Stimulated activated naive CD4-positive, alpha-beta T cell treated with Interleukin-2 at 50 U/mL for 16 hours (primary cell): ENCODE results near the gene F7.

ENCODE experiments used
- DNase-seq: peaks from one replicate; lab custom pipeline; 2025; lab: John Stamatoyannopoulos, UW

Gene F7

DNA sequence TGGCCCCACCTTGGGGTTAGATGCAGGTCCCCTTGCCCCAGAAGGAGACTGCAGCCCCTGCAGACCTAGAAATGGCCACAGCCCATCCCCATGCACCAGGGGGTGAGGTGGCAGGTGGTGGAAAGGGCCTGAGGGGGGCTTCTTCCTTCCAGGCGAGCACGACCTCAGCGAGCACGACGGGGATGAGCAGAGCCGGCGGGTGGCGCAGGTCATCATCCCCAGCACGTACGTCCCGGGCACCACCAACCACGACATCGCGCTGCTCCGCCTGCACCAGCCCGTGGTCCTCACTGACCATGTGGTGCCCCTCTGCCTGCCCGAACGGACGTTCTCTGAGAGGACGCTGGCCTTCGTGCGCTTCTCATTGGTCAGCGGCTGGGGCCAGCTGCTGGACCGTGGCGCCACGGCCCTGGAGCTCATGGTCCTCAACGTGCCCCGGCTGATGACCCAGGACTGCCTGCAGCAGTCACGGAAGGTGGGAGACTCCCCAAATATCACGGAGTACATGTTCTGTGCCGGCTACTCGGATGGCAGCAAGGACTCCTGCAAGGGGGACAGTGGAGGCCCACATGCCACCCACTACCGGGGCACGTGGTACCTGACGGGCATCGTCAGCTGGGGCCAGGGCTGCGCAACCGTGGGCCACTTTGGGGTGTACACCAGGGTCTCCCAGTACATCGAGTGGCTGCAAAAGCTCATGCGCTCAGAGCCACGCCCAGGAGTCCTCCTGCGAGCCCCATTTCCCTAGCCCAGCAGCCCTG lies 12.8 kb downstream of the F7 start:
- DNase-seq = no peak

DNA sequence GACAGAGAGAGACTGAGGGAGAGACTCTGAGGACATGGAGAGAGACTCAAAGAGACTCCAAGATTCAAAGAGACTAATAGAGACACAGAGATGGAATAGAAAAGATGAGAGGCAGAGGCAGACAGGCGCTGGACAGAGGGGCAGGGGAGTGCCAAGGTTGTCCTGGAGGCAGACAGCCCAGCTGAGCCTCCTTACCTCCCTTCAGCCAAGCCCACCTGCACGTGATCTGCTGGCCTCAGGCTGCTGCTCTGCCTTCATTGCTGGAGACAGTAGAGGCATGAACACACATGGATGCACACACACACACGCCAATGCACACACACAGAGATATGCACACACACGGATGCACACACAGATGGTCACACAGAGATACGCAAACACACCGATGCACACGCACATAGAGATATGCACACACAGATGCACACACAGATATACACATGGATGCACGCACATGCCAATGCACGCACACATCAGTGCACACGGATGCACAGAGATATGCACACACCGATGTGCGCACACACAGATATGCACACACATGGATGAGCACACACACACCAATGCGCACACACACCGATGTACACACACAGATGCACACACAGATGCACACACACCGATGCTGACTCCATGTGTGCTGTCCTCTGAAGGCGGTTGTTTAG lies 13.7 kb downstream of the F7 start:
- DNase-seq = no peak

DNA sequence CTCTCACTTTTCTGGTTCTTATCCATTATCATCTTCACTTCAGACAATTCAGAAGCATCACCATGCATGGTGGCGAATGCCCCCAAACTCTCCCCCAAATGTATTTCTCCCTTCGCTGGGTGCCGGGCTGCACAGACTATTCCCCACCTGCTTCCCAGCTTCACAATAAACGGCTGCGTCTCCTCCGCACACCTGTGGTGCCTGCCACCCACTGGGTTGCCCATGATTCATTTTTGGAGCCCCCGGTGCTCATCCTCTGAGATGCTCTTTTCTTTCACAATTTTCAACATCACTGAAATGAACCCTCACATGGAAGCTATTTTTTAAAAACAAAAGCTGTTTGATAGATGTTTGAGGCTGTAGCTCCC lies 14.2 kb downstream of the F7 start:
- no peak for DNase-seq

DNA sequence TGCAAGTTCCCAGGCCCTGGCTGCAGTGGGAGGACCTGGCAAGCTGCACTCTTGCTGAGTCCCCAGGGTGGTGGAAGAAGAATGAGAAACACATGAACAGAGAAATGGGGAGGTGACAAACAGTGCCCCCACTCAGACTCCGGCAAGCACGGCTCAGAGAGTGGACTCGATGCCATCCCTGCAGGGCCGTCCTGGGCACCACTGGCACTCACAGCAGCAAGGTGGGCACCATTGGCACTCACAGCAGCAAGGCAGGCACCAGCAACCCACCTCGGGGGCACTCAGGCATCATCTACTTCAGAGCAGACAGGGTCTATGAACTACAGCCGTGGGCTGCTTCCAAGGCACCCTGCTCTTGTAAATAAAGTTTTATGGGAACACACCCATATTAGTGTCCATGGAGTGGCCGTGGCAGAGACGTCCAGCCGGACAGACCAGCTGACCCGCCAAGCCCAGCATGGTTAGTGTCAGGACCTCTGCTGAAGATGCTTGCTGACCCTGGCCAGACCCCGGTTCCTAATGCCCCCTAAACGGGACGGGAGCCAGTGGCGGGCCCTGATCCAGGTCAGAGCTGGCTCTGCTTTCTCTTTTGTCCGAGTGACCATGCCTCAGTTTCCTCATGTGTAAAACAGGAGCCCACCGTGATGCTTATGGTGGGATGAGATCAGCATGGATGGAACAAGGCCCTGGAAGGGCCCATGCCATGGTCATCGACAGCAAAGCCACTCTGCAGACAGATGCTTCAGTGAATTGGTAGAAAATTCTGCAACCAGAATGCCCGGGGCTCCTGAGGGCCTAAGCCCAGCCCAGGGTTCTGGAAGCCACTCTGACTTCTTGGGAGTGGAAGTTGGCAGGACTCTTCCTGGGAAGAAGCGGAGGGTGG lies 14.9 kb downstream of the F7 start:
- no peak for DNase-seq

DNA sequence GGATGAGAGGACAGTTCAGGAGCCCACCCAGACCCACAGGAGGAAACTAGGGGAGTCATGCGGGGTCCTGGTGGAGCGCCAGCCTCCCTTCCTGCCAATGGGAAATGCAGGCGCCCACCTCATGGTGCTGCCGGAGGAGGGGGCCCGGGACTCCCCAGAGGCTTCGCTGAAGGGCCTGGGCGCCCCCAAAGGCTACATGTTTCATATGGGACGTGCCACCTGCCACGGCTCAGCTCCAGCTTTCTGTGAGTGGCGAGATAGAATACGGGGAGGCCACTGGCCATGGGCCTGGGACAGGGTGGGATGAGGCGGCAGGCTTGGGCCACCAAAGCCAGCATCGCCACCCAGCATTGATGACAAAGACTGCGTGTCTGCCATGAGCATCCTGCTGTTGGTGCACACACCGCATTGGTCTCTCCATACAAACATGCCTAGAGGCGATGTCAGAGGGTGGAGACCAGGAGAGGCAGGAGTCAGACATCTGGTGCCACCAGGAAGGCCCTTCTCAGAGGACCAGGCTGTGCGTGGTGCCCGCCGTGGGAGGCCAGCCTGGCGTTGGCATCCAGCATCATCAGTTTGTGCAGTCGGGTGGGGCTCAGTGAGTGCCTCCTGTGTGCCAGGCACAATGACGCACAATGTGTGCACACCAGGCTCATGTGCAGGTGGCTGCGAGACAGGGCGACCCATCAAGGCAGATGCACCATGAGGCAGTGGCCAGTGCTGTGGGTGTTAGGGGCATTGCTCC lies 15.8 kb downstream of the F7 start:
- no peak for DNase-seq

DNA sequence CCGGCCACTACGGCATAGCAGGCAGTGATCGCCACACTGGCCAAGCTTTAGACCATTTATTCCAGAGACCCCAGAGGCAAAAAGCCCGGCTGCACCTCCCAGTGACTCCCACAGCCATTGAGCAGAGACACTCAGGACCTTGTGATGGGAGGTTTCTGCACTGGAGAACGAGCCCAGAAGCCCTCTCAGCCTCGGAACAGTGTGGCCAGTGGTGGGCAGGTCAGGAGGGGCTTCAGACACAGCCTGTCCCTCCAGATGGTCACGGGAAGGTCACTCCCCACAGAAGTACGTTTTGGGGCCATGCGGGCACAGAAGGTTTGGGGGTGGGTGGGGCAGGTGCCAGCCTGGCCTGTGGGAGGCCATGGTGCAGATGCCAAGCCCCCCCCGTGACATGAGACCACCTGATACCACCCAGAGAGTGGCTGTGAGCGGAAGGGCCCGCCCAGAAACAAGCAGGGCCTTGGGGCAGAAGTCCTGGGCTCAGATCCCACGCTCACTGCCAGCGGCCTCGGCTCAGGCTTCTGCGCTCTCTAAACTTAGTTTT lies 16.4 kb downstream of the F7 start:
- DNase-seq = no peak

DNA sequence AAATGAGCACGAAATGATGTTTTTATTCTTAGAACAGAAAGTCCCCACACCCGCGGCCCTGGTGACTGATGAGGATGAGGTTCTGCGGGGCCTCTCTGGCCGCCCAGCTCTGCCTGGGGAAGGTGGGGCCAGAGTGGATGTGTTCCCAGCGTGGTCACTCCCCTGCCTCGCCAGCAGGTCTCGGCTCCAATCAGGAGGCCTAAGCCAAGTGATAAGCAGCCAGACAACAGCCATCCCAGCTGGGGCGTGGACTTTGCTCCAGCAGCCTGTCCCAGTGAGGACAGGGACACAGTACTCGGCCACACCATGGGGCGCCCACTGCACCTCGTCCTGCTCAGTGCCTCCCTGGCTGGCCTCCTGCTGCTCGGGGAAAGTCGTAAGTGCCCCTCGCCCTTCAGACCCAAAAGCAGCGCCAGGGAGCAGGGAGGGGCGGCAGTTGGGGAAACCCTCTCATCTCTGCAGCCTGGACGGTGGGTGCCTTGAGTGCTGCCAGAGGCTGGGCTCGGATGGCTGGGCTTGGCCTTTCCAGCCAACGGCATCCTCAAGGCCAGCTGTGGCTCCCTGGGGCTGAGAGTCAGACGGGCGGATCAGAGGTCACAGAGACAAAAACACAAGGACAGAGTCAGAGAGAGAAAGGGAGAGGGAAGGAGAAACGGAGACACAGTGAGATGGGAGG lies 17.1 kb downstream of the F7 start, which contains the start of gene F10:
TSS of gene F10 (plus strand) at position 250 of the 676 bp plus-strand sequence. CDS start at position 307, 57 bp downstream.
- no peak for DNase-seq

DNA sequence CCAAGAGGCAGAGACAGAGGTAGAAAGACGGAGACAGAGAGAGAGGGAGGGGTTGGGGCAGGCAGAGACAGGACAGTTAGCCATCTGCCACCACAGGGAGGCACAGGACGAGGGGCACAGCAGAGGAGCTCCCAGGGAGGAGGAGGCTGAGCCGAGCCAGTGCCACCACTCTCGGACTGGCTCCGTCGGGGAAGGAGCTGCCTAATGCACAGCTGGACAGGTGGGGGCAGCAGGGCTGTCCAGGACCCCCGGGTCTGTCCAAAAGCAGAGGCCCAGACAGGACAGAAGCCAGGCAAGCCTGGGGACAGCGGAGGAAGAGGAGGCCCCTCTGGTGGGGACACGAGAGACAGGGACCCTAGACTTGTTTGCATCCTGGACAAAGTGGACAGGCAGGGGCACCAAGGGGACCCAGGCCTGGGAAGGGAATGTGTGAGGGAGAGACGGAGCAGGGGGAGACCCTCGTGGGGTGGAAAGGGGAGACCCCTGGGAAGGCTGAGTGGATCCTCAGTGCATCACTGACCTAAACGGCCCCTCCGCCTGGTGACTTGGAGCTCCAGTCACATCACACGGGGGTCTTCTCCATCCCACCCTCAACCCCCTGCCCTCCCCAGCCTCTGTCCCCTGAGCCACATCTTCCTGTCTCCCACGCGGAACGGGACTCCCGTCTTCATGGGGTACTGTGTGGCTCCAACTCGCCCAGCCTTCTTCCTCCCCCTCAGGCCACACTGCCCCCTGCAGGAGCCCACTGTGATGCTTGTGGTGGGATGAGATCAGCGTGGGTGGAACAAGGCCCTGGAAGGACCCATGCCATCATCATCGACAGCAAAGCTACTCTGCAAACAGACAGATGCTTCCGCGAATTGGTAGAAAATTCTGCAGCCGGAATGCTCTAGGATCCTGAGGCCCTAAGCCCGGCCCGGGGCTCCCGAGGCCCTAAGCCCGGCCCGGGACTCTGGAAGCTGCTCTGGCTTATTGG lies 17.9 kb downstream of the F7 start:
- DNase-seq = no peak

DNA sequence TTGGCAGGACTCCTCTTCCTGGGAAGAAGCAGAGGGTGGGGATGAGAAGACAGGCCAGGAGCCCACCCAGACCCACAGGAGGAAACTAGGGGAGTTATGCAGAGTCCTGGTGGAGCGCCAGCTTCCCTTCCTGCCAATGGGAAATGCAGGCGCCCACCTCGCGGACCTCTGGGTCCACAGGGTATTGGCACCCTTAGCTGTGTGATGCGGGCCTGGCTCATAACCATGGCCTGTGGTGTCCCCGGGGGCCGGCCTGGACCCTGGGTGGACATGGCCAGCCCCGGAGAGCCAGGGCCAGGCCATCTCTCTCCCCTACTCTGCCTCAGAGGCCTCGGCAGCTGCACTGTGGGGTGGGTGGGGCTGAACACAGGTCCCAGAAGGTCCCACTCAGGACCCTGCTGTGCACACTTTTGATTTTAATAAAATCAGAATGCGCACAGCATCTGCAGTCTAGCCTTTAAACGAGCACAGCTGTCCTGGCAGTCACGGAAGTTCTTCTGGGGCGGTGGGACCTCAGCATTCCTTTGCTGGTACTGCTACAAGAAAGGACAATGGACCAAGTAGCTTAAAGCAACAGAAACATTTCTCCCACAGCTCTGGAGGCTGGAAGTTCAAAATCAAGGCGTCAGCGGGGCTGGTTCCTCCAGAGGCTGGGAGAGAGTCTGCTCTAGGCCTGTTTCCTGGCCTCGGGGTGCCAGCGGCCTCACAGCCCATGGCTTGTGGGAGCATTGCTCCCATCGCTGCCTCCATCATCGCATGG lies 18.8 kb downstream of the F7 start:
- no peak for DNase-seq

DNA sequence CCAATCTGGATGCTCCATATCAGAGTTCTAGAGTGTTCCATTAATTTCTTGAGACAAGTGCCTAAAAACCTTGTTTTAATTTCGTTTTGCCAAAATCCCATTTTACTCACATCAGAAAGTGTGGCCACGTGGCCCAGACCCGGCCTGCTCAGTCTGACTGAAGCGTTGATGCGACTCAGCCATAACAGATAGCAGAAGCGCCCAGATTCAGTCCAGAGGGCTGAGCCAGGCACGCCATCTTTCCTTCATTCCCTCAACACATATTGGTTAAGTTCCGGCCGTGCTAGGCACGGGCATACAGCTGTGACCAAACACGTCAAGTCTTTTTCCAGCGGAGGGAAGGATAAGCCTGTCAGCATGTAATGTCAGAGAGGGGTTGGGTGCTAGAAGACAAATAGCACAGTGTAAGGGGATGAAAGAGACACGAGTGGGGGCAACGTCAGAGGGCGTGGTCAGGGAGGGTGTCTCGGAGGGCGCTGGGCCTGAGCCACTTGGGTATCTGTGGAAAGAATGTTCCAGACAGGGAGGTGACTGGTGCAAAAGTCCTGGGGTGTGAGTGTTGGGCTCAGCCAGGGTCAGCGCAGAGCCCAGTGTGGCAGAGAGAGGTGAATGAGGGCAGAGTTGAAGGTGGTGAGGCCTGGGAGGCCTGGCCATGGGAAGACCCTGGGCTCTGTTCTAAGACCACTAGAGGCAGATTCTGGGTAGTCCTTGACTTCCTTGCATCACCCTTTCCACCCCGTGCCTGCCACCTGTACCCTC lies 20.1 kb downstream of the F7 start:
- no peak for DNase-seq

DNA sequence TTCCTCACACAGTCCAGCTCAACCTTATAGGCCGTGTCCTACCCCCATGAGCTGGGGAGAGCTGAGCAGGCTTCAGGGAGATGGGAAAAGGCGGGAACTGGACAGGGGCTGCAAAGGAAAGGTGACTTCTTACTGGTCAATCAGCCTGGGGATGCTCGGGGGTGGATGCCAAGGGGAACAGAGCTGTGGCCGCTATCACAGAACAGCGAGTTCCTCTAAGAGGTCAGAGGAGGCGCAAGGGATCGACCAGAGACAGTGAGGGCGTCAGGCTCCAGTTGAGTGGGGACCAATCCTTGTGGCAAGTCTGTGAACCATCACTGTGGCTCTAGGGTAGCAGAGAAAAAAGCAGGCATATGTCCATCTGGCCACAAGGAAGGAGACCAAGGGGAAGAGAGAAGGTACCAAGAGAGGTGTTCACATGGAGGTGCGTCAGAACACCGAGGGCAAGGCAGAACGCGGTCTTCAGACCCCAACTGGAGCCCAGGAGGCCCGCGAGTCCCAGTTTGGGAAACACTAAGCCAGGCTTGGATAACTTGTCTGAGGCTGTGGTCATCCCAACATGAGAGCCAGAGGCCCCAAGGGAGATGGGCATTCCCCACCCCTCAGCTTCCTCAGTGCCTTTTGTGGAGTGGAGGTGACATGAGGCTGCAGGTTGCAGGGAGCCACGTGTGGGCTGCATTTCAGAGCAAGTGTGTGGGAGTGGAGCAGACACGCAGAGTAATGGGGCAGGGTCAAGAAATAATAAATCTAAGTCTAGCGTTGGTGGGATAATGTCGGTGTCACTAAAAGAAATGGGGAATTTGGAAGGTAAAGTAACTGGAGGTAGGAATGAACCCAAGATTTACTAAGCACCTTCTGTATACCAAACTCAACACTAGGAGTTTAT lies 20.9 kb downstream of the F7 start:
- no peak for DNase-seq

DNA sequence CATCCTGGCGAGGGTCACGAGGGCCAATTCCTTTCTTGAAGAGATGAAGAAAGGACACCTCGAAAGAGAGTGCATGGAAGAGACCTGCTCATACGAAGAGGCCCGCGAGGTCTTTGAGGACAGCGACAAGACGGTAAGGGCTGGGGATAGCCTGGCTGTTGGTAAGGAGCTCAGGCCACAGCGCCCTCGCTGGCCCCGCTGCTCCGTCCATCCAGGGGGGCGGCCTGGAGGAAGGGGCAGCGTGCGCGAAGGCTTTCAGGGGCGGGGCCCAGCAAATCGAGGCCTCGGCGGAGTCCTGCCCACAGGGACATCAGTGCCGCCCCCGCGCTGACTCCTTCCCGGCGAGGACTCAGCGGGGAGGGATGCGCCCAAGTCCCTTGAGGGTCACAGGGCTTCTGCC lies 23.9 kb downstream of the F7 start:
- DNase-seq = no peak

DNA sequence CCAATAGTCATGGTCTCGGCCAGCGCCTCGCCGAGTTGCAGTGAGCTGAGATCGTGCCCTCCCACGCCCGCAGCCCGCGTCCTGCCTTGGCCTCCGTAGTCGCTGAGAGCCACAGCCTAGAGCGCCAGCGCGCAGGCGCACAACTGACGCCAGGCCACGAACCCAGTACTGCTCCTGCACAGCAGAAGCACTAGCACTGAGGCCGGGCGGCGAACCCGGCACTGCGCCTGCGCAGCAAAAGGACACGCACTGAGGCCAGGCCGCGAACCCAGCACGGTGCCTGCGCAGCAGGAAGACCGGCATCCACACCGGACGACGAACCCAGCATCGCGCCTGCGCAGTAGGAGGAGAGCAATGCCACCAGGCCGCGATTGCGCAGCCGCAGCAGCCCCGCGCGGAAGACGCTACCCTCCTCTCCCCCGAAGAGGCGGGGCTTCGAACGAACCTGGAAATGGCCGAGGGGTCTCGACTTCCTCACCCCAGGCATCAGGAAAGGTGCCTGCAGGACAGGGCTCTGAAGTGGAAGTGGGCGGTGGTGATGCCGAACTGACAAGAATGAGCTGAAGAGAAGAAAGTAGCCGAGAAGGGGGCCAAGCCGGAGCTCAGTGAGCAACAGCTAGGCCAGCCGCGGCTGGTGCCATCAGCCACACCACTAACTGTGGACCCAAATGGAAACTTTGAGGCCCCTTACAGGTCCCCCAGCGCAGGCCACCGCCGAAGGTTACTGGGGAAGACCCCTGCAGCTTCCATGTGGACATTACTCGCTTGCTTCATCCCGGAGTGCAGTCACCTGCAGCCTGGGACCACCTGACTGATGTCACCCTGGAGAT lies 24.5 kb downstream of the F7 start:
- peak; percentile 29 for DNase-seq

DNA sequence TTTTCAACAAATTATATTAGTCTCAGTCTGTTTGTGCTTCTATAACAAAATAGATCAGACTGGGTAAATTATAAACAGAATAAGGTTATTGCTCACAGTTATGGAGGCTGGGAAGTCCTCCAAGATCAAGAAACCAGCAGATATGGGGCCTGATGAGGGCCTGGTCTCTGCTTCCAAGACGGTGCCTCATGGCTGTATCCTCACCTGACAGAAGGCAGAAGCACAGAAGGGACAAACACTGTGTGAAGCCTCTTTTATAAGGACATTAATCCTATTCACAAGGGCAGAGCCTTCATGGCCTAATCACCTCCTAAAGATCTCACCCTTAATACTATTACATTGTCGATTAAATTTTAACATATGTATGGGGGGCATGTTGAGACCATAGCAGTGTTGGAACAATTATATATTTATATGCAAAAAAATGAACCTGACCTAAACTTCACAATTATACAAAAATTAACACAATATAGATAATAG lies 29.7 kb downstream of the F7 start:
- DNase-seq = no peak

DNA sequence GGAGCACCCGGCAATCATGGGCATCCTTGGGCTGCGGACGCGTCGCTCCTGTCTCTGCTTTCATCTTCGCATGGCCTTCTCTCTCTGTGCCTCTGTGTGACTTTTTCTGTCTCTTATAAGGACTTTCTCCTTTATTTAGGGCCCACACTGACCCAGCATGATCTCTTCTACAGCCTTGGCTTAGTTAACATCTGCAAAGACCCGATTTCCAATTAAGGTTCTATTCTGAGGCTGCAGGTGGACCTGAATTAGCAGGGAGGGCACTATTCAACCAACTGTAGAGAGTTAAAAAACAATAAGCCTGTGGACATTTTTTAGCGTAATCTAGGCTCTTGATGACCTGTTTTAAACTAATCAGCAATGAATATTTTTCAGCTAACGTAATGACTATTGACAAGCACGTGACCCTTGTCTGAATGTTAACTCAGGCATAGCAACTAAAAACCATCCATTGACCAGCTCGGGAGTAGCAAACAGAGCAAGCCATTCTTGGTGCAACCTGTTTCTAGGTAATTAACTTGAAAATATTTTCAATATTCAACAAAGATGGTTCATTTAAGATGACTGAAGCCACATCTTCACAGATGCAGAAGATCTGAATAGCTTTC lies 32.2 kb downstream of the F7 start:
- DNase-seq = no peak
